H7 (cell line): ENCODE data around the gene TBCK. TPM values are rescaled to one million over a fixed set of nuclear protein-coding genes. Genes with fewer than 3 reads are reported as not detected.

Experiments
- DNase-seq: peaks from one replicate; pipeline ENCODE4 v3.0.0; 2012
- H3K27me3 ChIP-seq: 2 replicates; pipeline ENCODE4 v1.6.0; 2011; ENCODE audit warnings: mild to moderate bottlenecking, low read length; ENCODE audit not compliant: control insufficient read depth, insufficient read depth
- H3K36me3 ChIP-seq: replicated peaks from 2 replicates; pipeline ENCODE4 v1.5.1; 2011; ENCODE audit warnings: low read length; ENCODE audit not compliant: control insufficient read depth, insufficient read depth
- H3K4me3 ChIP-seq: 2 replicates; pipeline ENCODE4 v1.5.1; 2011; ENCODE audit warnings: low read depth, mild to moderate bottlenecking, control low read depth, low read length, moderate library complexity; ENCODE audit not compliant: insufficient read depth
- total RNA-seq: library from RNA; depleted of rRNA; stranded (reverse); fragments of >200 nt; shearing (Covaris generic); gene quantifications from 2 replicates; pipeline ENCODE4 v1.2.3, GENCODE V29; 2014; rRNA removed

Gene TBCK
- total RNA-seq, 1 experiment from 2014 or later: 23.9 TPM

DNA sequence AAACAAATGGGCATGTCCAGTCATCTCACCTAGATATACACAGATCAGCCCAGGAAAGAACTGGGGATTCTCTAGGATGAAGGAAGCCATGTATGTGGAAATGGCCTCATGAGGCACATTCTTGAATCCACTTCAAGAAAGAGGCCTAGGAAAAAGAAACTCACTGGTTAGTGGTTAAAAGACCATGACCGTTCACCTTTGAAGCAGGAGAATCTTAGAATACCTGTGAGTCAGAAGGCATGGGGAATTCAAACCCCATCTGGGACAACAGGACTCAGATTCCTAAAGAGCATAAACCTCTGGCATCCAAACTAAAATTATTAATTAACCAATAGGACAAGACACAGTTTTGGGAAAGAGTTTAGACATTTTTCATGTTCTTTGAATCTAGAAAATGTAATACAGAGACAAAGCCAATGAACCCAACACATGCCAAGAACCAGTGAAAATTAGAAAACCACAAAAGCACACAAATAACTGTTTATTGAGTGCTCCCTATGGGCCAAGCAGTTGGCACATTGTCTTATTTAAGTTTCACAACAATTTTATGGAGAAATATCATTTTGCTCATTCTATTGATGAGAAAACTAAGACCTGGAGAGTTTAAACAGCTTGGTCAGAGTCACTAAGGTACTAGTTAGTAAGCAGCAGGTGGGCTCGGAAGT lies 323.2 kb downstream of the TBCK start:
- H3K4me3 ChIP-seq: no peak overlapping the region
- DNase-seq: no peak
- H3K27me3 ChIP-seq: no peaks in the 10 kb centered on the region
- no peaks in the 10 kb centered on the region for H3K36me3 ChIP-seq

DNA sequence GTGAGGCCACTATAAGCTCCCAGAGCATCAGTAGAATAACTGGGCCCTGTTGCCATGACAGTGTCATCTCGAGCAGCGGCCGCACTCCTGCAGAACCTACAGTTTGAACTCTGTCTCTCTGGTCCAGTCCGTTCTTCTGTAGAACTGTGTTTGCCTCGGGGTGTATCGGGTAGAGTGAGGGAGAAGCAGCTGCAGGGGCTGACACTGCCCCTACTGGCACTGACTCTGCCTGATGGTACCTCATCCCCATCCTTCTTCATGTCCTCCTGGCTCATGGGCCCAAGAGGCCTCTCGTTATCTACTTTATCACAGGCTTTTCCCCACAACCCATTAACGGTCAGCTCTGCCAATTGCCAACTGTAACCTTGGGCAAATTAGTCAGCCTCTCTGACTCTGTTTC lies 324.3 kb downstream of the TBCK start:
- no peaks in the 10 kb centered on the region for H3K27me3 ChIP-seq
- H3K36me3 ChIP-seq: no peaks in the 10 kb centered on the region
- no peak overlapping the region for H3K4me3 ChIP-seq
- DNase-seq: no peak

Other genes starting within 250 kb of the TBCK start
- gene AIMP1, start 341 bp upstream of the TBCK start, total RNA-seq: 25.6 and 37.8 TPM in 2 replicates
- not detected in 2 replicates for gene GIMD1, start 52.6 kb upstream of the TBCK start, total RNA-seq